Lower leg skin (tissue), 3 donors: Measurements from ENCODE around the gene MYO3B.

Experiments used
- POLR2A ChIP-seq, 2 donors: fragments of 450-650 bp; IDR thresholded peaks; one replicate each; pipeline ENCODE4 v1.6.1; 2016 to 2017; ENCODE audit warnings: antibody characterized with exemption in 2 of 2, mild to moderate bottlenecking in 1 of 2, moderate library complexity in 1 of 2
- TF ChIP-seq, protein P1 (sequence below), 3 donors: fragments of 450-650 bp; IDR thresholded peaks; one replicate each; pipeline ENCODE4 v1.5.1; 2016; ENCODE audit warnings: antibody characterized with exemption in 3 of 3, mild to moderate bottlenecking in 3 of 3, moderate library complexity in 2 of 3

DNA sequence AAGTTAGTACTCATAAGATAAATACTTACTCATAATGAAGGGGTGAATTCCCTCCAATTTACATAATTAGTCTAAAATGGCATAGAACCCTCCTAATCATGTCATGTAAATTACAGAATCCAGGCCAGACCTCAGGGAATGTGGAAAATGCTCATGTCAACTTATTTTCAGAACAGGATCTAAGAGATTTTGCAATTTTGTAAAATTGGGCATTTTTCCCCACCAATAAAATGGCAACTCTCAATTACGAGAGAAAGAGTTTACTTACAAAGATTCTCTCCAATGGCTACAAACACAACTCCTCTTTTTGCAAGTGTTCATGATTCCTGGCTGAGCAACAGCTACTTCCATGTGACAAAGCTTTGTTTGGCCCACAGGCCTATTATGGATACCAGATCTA, 503.4 kb downstream of the MYO3B start:
- TF ChIP-seq, protein P1, sequence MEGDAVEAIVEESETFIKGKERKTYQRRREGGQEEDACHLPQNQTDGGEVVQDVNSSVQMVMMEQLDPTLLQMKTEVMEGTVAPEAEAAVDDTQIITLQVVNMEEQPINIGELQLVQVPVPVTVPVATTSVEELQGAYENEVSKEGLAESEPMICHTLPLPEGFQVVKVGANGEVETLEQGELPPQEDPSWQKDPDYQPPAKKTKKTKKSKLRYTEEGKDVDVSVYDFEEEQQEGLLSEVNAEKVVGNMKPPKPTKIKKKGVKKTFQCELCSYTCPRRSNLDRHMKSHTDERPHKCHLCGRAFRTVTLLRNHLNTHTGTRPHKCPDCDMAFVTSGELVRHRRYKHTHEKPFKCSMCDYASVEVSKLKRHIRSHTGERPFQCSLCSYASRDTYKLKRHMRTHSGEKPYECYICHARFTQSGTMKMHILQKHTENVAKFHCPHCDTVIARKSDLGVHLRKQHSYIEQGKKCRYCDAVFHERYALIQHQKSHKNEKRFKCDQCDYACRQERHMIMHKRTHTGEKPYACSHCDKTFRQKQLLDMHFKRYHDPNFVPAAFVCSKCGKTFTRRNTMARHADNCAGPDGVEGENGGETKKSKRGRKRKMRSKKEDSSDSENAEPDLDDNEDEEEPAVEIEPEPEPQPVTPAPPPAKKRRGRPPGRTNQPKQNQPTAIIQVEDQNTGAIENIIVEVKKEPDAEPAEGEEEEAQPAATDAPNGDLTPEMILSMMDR (IDR thresholded peaks at IDR 0.05): no peak
- TF ChIP-seq POLR2A (IDR thresholded peaks at IDR 0.05): no peak
